Stimulated activated effector memory CD8-positive, alpha-beta T cell treated with anti-CD3 and anti-CD28 coated beads, Interleukin-12 subunit alpha, Interleukin-12 subunit beta, amount 100 ng/mL, for 72 hours (primary cell): ENCODE results near the gene ASAH2B.
"Not testable (repeated sequence)": the region's sequence is repeated elsewhere in the genome, so short reads cannot be mapped to it uniquely, and the experiment has no call there.

Experiments used
- ATAC-seq: fragments of 150-1000 bp; cut with Tn5 transposase; 2 replicates; pipeline ENCODE4 v1.10.0; 2021
- DNase-seq, 2 donors: peaks; one replicate each; pipeline ENCODE4 v3.0.0; 2021 to 2022; ENCODE audit warnings: low spot score in 2 of 2
- H3K27ac Mint-ChIP-seq: one replicate; pipeline ENCODE4 v1.8.0; 2022; ENCODE audit warnings: mild to moderate bottlenecking, mixed read lengths
- H3K36me3 Mint-ChIP-seq: one replicate; pipeline ENCODE4 v1.8.0; 2022; ENCODE audit warnings: mild to moderate bottlenecking, mixed read lengths
- H3K4me1 Mint-ChIP-seq: one replicate; pipeline ENCODE4 v1.8.0; 2022; ENCODE audit warnings: mixed read lengths
- H3K4me3 Mint-ChIP-seq: one replicate; pipeline ENCODE4 v1.8.0; 2022; ENCODE audit warnings: mild to moderate bottlenecking, mixed read lengths
- H3K9me3 Mint-ChIP-seq: one replicate; pipeline ENCODE4 v1.8.0; 2022; ENCODE audit warnings: mixed read lengths

ASAH2B gene

DNA sequence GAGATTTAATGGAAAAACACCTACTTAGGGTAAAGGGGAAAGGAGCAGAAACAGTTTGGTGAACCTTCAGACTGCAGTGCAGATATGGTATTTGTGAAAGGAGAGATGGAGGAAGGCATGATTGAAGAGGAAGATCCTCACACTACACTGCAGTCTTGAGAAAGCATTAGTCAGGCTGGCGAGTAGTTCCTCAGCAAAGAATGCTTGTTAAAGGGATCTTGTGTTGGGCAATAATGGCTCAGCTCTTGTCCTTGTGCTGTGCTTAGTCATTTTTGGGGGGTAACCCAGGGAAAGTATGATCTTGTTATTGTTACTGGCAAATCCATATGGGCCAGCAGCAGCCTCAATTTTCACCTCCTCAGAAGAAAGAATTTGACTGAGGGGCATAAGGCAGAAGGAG is 40.3 kb downstream of the ASAH2B start:
- not testable (repeated sequence) for DNase-seq, H3K4me1 Mint-ChIP-seq, H3K36me3 Mint-ChIP-seq, ATAC-seq, H3K4me3 Mint-ChIP-seq, H3K27ac Mint-ChIP-seq, H3K9me3 Mint-ChIP-seq

DNA sequence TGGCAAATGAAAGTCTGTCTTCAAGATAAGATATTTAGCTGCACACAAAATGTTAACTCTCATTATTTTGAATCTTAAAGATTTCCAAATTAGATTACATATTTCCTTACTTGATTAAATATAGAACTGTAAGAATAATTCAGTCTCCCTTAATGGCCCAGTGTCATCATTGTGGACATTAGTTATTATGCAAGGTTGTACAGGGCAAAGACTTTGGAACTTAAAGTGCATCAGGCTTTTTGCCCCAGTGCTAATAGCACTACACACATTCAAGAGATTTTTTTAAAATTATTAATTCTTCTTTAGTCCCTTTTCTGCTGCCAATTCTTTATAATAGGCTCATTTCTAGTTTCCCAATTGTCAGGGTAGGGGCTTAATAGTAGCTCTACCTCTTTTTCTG is 42.3 kb downstream of the ASAH2B start:
- H3K9me3 Mint-ChIP-seq, DNase-seq, ATAC-seq, H3K27ac Mint-ChIP-seq, H3K4me3 Mint-ChIP-seq, H3K36me3 Mint-ChIP-seq, H3K4me1 Mint-ChIP-seq: not testable (repeated sequence)

- H3K9me3 Mint-ChIP-seq, result not testable (repeated sequence)
Observed at GRCh38 chr10:50787962-50788361, 48.2 kb downstream of the ASAH2B start.

DNA sequence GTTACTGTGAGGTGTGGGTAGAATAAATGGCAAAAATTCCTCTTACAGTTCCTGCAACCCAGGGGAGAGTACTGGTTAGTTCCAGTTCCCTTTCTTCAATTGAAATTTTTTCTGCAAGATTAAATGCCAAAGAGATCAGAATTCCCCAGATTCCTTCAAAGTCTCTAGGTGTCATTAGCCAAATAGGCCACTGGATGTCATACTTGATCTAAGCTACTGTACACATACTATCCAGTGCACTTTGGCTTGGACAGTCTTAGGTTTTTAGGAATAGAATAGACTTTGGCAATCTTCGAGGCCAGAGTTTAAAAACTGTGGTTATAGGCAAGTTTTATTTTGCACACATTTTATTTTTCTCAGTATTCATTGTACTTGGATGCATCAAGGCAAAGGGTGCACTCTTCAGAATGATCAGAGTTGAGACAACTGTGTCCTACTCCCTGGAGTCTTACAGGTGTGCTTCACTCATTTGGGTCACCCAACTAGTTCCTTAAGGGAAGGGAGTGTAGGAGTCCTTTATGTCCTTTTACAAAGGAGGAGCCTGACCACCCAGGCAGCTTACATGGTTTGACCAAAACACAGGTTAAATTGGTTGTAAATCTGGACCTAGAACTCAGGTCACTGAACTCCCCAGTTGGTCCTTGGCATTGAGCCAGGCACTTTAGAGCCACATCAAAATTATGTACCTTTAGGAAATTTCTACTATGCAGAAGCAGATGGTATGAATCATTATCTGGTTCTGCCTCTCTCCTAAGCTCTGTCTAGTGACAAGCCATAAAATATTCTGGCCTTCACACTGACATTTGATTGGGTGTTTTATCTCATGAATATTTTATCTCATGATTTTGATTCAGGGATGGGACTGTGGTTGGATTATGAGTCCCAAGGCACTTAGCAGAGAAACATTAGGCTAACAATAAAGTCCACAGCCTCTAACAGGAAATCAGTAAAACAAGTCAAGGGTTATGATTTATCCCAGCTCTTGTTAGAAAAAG is 49.5 kb downstream of the ASAH2B start:
- no peaks in the 10 kb centered on the region for H3K4me1 Mint-ChIP-seq
- H3K4me3 Mint-ChIP-seq, result no peak overlapping the region
- no peak for DNase-seq
- no peak overlapping the region for H3K27ac Mint-ChIP-seq
- H3K36me3 Mint-ChIP-seq, result no peaks in the 10 kb centered on the region
- peaks cover 4% of the 10 kb centered on the region for H3K9me3 Mint-ChIP-seq
- no peak for ATAC-seq

More at GRCh38 chr10:50787962-50788361, 48.2 kb downstream of the ASAH2B start:
- not testable (repeated sequence) for H3K36me3 Mint-ChIP-seq, H3K4me3 Mint-ChIP-seq, H3K27ac Mint-ChIP-seq, DNase-seq, ATAC-seq, H3K4me1 Mint-ChIP-seq

DNA sequence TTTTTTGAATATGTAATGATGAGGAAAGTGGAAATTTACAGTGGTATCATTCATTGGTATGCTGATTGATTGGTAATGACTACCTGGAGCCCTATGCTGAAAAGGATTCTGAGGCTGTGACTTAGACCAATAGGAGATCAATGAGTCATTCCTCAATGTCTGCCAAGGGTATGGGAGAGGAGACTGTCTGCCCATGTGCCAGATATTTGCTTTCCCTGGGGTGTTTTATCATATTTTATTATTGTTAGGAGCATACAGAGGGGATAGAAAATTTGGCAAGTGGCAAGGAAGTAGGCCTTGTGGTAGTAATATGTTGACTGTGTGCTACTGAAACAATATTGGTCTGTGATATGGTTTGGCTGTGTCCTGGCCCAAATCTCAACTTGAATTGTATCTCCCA is 54.8 kb downstream of the ASAH2B start:
- Mint-ChIP-seq H3K36me3 (no peaks in the 10 kb centered on the region), H3K27ac (no peak overlapping the region), H3K4me1 (no peaks in the 10 kb centered on the region), H3K4me3 (no peak overlapping the region), H3K9me3 (no peaks in the 10 kb centered on the region)
- DNase-seq (no peak), ATAC-seq (no peak)

DNA sequence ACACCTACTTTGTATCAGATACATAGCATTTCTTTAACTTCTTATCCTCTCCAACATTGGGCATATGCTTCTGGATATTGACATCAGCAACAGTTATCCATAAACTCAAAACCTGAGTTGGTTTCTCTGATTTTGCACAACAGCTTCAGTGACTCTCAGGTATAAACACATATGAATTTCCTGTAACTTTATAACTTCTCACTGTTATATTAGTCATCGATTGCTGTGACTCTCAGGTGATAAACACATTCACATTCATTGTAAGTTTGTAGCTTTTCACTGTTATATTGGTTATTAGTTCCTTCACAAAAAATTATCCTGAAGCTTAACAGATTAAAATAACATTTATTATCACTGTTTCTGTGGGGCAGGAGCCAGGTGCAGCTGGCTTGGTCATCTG is 57.0 kb downstream of the ASAH2B start:
- H3K4me3 Mint-ChIP-seq, result no peak overlapping the region
- no peak overlapping the region for H3K27ac Mint-ChIP-seq
- DNase-seq (no peak), ATAC-seq (no peak)
- no peaks in the 10 kb centered on the region for H3K4me1 Mint-ChIP-seq
- no peaks in the 10 kb centered on the region for H3K36me3 Mint-ChIP-seq
- no peaks in the 10 kb centered on the region for H3K9me3 Mint-ChIP-seq

DNA sequence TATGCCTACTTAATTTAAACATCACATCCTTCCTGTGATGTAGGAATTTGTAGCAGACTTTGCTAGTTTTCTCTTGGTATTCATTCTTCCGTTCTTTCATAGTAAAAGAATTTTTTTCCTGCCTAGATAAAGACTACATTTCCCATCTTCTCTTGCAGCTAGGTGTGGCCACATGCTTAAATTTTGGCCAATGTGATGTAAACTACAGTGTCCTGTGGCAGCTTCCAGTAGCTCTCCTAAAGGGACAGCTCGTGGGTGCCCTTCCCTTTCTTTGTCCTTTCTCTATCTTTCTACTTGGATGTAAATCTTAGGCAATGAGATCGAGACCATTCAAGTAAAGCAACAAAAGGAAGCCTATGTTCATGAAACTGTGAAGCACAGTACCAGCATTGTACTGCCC is 58.6 kb downstream of the ASAH2B start:
- no peaks in the 10 kb centered on the region for H3K36me3 Mint-ChIP-seq
- ATAC-seq, result no peak

GRCh38 chr10:50799595-50799994 is 59.9 kb downstream of the ASAH2B start:
- no peaks in the 10 kb centered on the region for H3K9me3 Mint-ChIP-seq
- no peak for ATAC-seq
- DNase-seq, result no peak
- H3K36me3 Mint-ChIP-seq, result no peaks in the 10 kb centered on the region
- H3K27ac Mint-ChIP-seq, result no peak overlapping the region
- no peaks in the 10 kb centered on the region for H3K4me1 Mint-ChIP-seq
- no peak overlapping the region for H3K4me3 Mint-ChIP-seq

More for the DNA sequence above, 58.6 kb downstream of the ASAH2B start:
- H3K4me3 Mint-ChIP-seq, result no peak overlapping the region
- no peaks in the 10 kb centered on the region for H3K4me1 Mint-ChIP-seq
- no peak overlapping the region for H3K27ac Mint-ChIP-seq
- DNase-seq, result no peak
- H3K9me3 Mint-ChIP-seq, result no peaks in the 10 kb centered on the region

DNA sequence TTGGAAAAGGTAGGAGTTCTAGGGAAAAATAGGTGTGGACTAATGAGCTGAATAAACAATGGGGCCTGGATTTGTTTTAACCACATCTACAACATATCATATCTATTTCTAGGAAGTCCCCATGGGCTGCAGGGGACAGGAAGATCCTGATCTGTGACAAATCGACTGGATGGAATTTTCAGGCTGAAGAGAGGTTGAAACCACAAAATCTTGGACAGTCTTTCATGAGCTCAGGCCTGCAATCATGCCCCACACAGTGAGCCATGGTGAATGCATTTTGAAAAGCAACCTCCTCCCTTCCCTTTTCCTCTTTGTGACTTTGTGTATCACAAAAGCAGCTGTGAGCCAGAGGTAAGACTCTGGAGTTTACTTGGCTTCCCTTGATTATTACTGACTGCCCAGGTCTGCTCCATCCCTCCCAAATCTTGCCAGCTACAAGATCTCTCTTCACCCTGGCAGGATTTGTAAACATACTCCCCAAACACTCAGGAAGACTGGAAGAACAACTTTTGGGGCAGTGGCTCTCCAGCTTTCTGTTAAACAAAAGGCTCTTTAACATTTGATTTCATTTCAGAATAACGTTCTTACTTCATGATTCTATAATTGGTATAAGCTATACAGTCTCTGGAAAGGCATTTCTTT is 66.4 kb downstream of the ASAH2B start:
- DNase-seq (no peak), ATAC-seq (no peak)
- Mint-ChIP-seq H3K27ac (no peak overlapping the region), H3K36me3 (no peaks in the 10 kb centered on the region), H3K9me3 (no peaks in the 10 kb centered on the region), H3K4me3 (no peak overlapping the region), H3K4me1 (no peaks in the 10 kb centered on the region)

- DNase-seq, result no peak
- Mint-ChIP-seq H3K27ac (no peak overlapping the region), H3K36me3 (no peaks in the 10 kb centered on the region), H3K9me3 (no peaks in the 10 kb centered on the region), H3K4me1 (no peaks in the 10 kb centered on the region), H3K4me3 (no peak overlapping the region)
- no peak for ATAC-seq
Observed at GRCh38 chr10:50807851-50808776, 68.4 kb downstream of the ASAH2B start.
